CMK (cell line): ENCODE data around the gene HNRNPU.

Experiments
- DNase-seq: peaks from one replicate; pipeline ENCODE4 v3.0.0-alpha.2; 2010; ENCODE audit warnings: low read depth

The HNRNPU gene

GRCh38 chr1:244862699-244863490 is 1.4 kb downstream of the HNRNPU start:
- DNase-seq: peak; percentile 73

GRCh38 chr1:244862354-244862698 is 2.0 kb downstream of the HNRNPU start:
- DNase-seq: no peak

- DNase-seq: no peak
These were observed 2.7 kb downstream of the HNRNPU start for GRCh38 chr1:244861683-244862082.

- DNase-seq: no peak
These were observed 3.3 kb downstream of the HNRNPU start for GRCh38 chr1:244860914-244861610.

- DNase-seq: no peak
These were observed 4.3 kb downstream of the HNRNPU start for GRCh38 chr1:244860078-244860477.

- no peak for DNase-seq
These were observed 6.0 kb downstream of the HNRNPU start for GRCh38 chr1:244858357-244858756.

- DNase-seq: no peak
These were observed 6.6 kb downstream of the HNRNPU start for GRCh38 chr1:244857761-244858160.

GRCh38 chr1:244854865-244855578 is 9.3 kb downstream of the HNRNPU start:
- DNase-seq: no peak

- DNase-seq: no peak
These were observed 10.2 kb downstream of the HNRNPU start for GRCh38 chr1:244854166-244854565.

- no peak for DNase-seq
These were observed 11.6 kb downstream of the HNRNPU start for GRCh38 chr1:244852694-244853093.

GRCh38 chr1:244851546-244852231 is 12.7 kb downstream of the HNRNPU start:
- DNase-seq: no peak

- no peak for DNase-seq
These were observed 13.4 kb downstream of the HNRNPU start for GRCh38 chr1:244850896-244851295.

GRCh38 chr1:244850099-244850852 is 14.1 kb downstream of the HNRNPU start:
- no peak for DNase-seq

GRCh38 chr1:244849189-244849866 is 15.0 kb downstream of the HNRNPU start:
- no peak for DNase-seq

- DNase-seq: no peak
These were observed 17.7 kb downstream of the HNRNPU start for GRCh38 chr1:244846653-244847052.

GRCh38 chr1:244844155-244845121 is 19.9 kb downstream of the HNRNPU start:
- no peak for DNase-seq

- no peak for DNase-seq
These were observed 21.0 kb downstream of the HNRNPU start for GRCh38 chr1:244843148-244843978.

GRCh38 chr1:244841273-244841927 is 22.9 kb downstream of the HNRNPU start:
- no peak for DNase-seq
